ENCODE results near the gene GNA15.

GRCh38 chr19:3129112-3129511, 6.7 kb upstream of the GNA15 start:
- TF ChIP-seq CTCF (tag by site-specific recombination; IDR thresholded peaks at IDR 0.05), result peak; percentile 38; the same call in 1 of the 2 replicates
- TF ChIP-seq ZNF366 (tag by site-specific recombination; conservative IDR thresholded peaks at IDR 0.05), result no peak
- no peak for TF ChIP-seq ZNF473 (tag by site-specific recombination; IDR thresholded peaks at IDR 0.05)
- no peak for TF ChIP-seq ZBTB20 (tag by site-specific recombination; IDR thresholded peaks at IDR 0.05)
- TF ChIP-seq GLI4 (tag by site-specific recombination; IDR thresholded peaks at IDR 0.05), result no peak
- TF ChIP-seq MYNN (tag by site-specific recombination; IDR thresholded peaks at IDR 0.05; ENCODE audit: borderline replicate concordance), result no peak
- no peak for TF ChIP-seq ZBTB26 (tag by site-specific recombination; optimal IDR thresholded peaks at IDR 0.05)
- no peak for TF ChIP-seq ZNF24 (tag by site-specific recombination; IDR thresholded peaks at IDR 0.05)
- no peak for TF ChIP-seq ZBTB11 (tag by site-specific recombination; conservative IDR thresholded peaks at IDR 0.05; ENCODE audit: low read depth)
- no peak for TF ChIP-seq TRIM28 (IDR thresholded peaks at IDR 0.05; ENCODE audit: borderline replicate concordance, low read length)
- TF ChIP-seq ATF2 (tag by site-specific recombination; IDR thresholded peaks at IDR 0.05; ENCODE audit: low read depth), result no peak
- no peak for TF ChIP-seq ZNF580 (tag by site-specific recombination; IDR thresholded peaks at IDR 0.05)
